ENCODE measurements around the gene CERKL.

CERKL gene

GRCh38 chr2:181578829-181579228 lies 78.1 kb downstream of the CERKL start:
- H3K4me3 ChIP-seq (replicated peaks; ENCODE audit: low read depth, low read length) = no peak overlapping the region
- DNase-seq (ENCODE audit: extremely low read depth, low read depth) = no peak
- TF ChIP-seq CTCF (IDR thresholded peaks at IDR 0.05; ENCODE audit: low read depth, low read length, missing control alignments) = no peak

GRCh38 chr2:181576431-181576830 lies 80.5 kb downstream of the CERKL start:
- no peak for DNase-seq (ENCODE audit: extremely low read depth, low read depth)
- H3K4me3 ChIP-seq (replicated peaks; ENCODE audit: low read depth, low read length) = no peak overlapping the region
- no peak for TF ChIP-seq CTCF (IDR thresholded peaks at IDR 0.05; ENCODE audit: low read depth, low read length, missing control alignments)

GRCh38 chr2:181575650-181576025 lies 81.3 kb downstream of the CERKL start:
- TF ChIP-seq CTCF (IDR thresholded peaks at IDR 0.05; ENCODE audit: low read depth, low read length, missing control alignments) = no peak
- DNase-seq (ENCODE audit: extremely low read depth, low read depth) = no peak
- H3K4me3 ChIP-seq (replicated peaks; ENCODE audit: low read depth, low read length) = no peak overlapping the region

- H3K4me3 ChIP-seq (replicated peaks; ENCODE audit: low read depth, low read length) = no peak overlapping the region
- no peak for TF ChIP-seq CTCF (IDR thresholded peaks at IDR 0.05; ENCODE audit: low read depth, low read length, missing control alignments)
- DNase-seq (ENCODE audit: extremely low read depth, low read depth) = no peak
Observed at GRCh38 chr2:181575024-181575649, 81.8 kb downstream of the CERKL start.

GRCh38 chr2:181574321-181574720 lies 82.6 kb downstream of the CERKL start:
- no peak for TF ChIP-seq CTCF (IDR thresholded peaks at IDR 0.05; ENCODE audit: low read depth, low read length, missing control alignments)
- DNase-seq (ENCODE audit: extremely low read depth, low read depth) = no peak
- no peak overlapping the region for H3K4me3 ChIP-seq (replicated peaks; ENCODE audit: low read depth, low read length)

- TF ChIP-seq CTCF (IDR thresholded peaks at IDR 0.05; ENCODE audit: low read depth, low read length, missing control alignments) = peak; percentile 36
- no peak overlapping the region for H3K4me3 ChIP-seq (replicated peaks; ENCODE audit: low read depth, low read length)
- DNase-seq (ENCODE audit: extremely low read depth, low read depth) = no peak
Observed at GRCh38 chr2:181573140-181573736, 83.7 kb downstream of the CERKL start.
